K562 (cell line): ENCODE data around the gene HVCN1.

Experiments
- CHD1 ChIP-seq: fragments of 200-600 bp; sonication (generic); IDR thresholded peaks from one replicate; pipeline ENCODE4 v1.6.1; 2012; ENCODE audit warnings: mild to moderate bottlenecking, moderate library complexity, low read length, inconsistent platforms
- DDX20 ChIP-seq: fragments of 450-650 bp; IDR thresholded peaks from 2 replicates; pipeline ENCODE4 v1.6.1; 2016; ENCODE audit warnings: missing genetic modification characterization, low read depth, mild to moderate bottlenecking, missing compliant biosample characterization, moderate library complexity
- ELF1 ChIP-seq: fragments of 200-800 bp; sonication (Bioruptor generic); IDR thresholded peaks from 2 replicates; pipeline ENCODE4 v1.6.1; 2016; ENCODE audit warnings: missing genetic modification characterization, missing compliant biosample characterization
- ESRRA ChIP-seq: fragments of 450-650 bp; IDR thresholded peaks from 2 replicates; pipeline ENCODE4 v1.6.1; 2014; ENCODE audit warnings: low read depth, mild to moderate bottlenecking, moderate library complexity, borderline replicate concordance
- FOS ChIP-seq: IDR thresholded peaks from 3 replicates; pipeline ENCODE4 v1.6.1; 2011; ENCODE audit not compliant: insufficient read length; ENCODE audit errors: extremely low read depth
- HDAC1 ChIP-seq, 2 experiments: fragments of 450-650 bp; IDR thresholded peaks; 2 replicates each; pipeline ENCODE4 v1.6.1; 2016 to 2017; ENCODE audit warnings: inconsistent platforms in 1 of 2, mild to moderate bottlenecking in 1 of 2, moderate library complexity in 1 of 2
- POLR2A ChIP-seq: fragments of 450-650 bp; conservative IDR thresholded peaks from 2 replicates; pipeline ENCODE4 v1.6.1; 2016
- RAD21 ChIP-seq, 2 experiments: fragments of 250-450 bp in 1 of 2; fragments of 450-650 bp in 1 of 2; sonication (Bioruptor Pico) in 1 of 2; formaldehyde crosslinking in 1 of 2; IDR thresholded peaks in 1 of 2; conservative IDR thresholded peaks in 1 of 2; 2 replicates each; pipeline versions ENCODE4 v1.4.0 to v1.8.0; 2020 to 2022; ENCODE audit warnings: mild to moderate bottlenecking in 2 of 2, moderate library complexity in 1 of 2
- RFX5 ChIP-seq: IDR thresholded peaks from 2 replicates; pipeline ENCODE4 v1.6.1; 2011; ENCODE audit warnings: low read depth, mild to moderate bottlenecking, improper control_type of control experiment, low read length
- SP1 ChIP-seq: sonication (generic); formaldehyde crosslinking; IDR thresholded peaks from 2 replicates; pipeline ENCODE4 v1.8.1; 2022; ENCODE audit warnings: mild to moderate bottlenecking, missing genetic modification reagents
- SRSF9 ChIP-seq: fragments of 200-400 bp; formaldehyde crosslinking; IDR thresholded peaks from 2 replicates; pipeline ENCODE4 v1.6.1; 2017; ENCODE audit warnings: low read depth, low read length, borderline replicate concordance
- ZZZ3 ChIP-seq: fragments of 450-650 bp; IDR thresholded peaks from 2 replicates; pipeline ENCODE4 v1.6.1; 2016; ENCODE audit warnings: antibody characterized with exemption, mild to moderate bottlenecking, moderate library complexity
- TF ChIP-seq, protein P1 (sequence below), 3 experiments: IDR thresholded peaks in 2 of 3; conservative IDR thresholded peaks in 1 of 3; 2 replicates each; pipeline ENCODE4 v1.5.1; 2011 to 2012; ENCODE audit warnings: low read length in 3 of 3, mild to moderate bottlenecking in 3 of 3, control low read depth in 2 of 3, improper control_type of control experiment in 1 of 3, inconsistent platforms in 1 of 3, low read depth in 1 of 3, mixed read lengths in 1 of 3, moderate library complexity in 1 of 3; ENCODE audit not compliant: insufficient read depth in 2 of 3

GRCh38 chr12:110669193-110669502, 19.8 kb downstream of the HVCN1 start:
- TF ChIP-seq, protein P1, sequence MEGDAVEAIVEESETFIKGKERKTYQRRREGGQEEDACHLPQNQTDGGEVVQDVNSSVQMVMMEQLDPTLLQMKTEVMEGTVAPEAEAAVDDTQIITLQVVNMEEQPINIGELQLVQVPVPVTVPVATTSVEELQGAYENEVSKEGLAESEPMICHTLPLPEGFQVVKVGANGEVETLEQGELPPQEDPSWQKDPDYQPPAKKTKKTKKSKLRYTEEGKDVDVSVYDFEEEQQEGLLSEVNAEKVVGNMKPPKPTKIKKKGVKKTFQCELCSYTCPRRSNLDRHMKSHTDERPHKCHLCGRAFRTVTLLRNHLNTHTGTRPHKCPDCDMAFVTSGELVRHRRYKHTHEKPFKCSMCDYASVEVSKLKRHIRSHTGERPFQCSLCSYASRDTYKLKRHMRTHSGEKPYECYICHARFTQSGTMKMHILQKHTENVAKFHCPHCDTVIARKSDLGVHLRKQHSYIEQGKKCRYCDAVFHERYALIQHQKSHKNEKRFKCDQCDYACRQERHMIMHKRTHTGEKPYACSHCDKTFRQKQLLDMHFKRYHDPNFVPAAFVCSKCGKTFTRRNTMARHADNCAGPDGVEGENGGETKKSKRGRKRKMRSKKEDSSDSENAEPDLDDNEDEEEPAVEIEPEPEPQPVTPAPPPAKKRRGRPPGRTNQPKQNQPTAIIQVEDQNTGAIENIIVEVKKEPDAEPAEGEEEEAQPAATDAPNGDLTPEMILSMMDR (IDR thresholded peaks at IDR 0.05 in 2 of 3, conservative IDR thresholded peaks at IDR 0.05 in 1 of 3; ENCODE audit: insufficient read depth in 2 of 3, low read depth in 1 of 3, low read length in 3 of 3) = no peak
- no peak for TF ChIP-seq DDX20 (tag)
- TF ChIP-seq CHD1 = no peak
- no peak for TF ChIP-seq SP1 (CRISPR knock-in tag)
- no peak for TF ChIP-seq ESRRA
- TF ChIP-seq RFX5 = no peak
- no peak for TF ChIP-seq HDAC1 (IDR thresholded peaks at IDR 0.05)
- no peak for TF ChIP-seq SRSF9
- TF ChIP-seq ELF1 = no peak
- no peak for TF ChIP-seq POLR2A
- TF ChIP-seq RAD21 (CRISPR knock-in tag; conservative IDR thresholded peaks at IDR 0.05 in 1 of 2, IDR thresholded peaks at IDR 0.05 in 1 of 2) = no peak
- no peak for TF ChIP-seq ZZZ3
- TF ChIP-seq FOS = no peak
